ENCODE results near the gene ITGA2. TPM values are rescaled to one million over a fixed set of nuclear protein-coding genes. Genes with fewer than 3 reads are reported as not detected.

The ITGA2 gene
- total and polyA plus RNA-seq, 2 of the 8 experiments (the other 6 are each of a cell fraction or from before 2014, with no cell fraction given): 1.4 to 7.7 TPM

DNA sequence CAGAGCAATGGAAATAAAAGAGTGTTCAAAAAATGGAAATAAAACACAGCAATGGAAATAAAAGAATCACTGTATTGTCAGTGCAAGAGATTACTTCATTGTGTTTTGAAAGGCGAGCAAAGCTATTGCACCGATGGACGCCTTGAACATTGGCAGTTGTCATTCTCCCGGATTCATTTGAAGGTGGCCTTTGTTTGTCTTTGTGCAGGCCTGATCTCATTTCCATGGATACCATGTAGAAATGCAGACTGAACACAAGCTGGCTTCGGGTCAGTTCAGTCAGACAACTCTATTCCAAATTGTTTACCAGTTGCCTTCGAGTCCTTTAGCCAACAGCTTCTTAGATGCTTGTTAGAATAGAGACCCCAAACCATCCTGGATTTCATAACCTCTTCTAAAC, 8.3 kb downstream of the ITGA2 start (continued):
- TF ChIP-seq CHD7 (IDR thresholded peaks at IDR 0.05; ENCODE audit: insufficient replicate concordance, low read length): no peak
- TF ChIP-seq EP300 (IDR thresholded peaks at IDR 0.05; ENCODE audit: borderline replicate concordance in 1 of 2, low read depth in 2 of 2, low read length in 2 of 2): no peak
- no peak for TF ChIP-seq HDAC2 (IDR thresholded peaks at IDR 0.05; ENCODE audit: borderline replicate concordance in 1 of 2, low read depth in 2 of 2, low read length in 2 of 2)
- no peak for TF ChIP-seq CEBPB (IDR thresholded peaks at IDR 0.05; ENCODE audit: low read depth, low read length)
- TF ChIP-seq SIN3A (conservative IDR thresholded peaks at IDR 0.05 in 1 of 2, IDR thresholded peaks at IDR 0.05 in 1 of 2; ENCODE audit: low read depth in 1 of 2, low read length in 2 of 2): no peak
- no peak for TF ChIP-seq SRF (IDR thresholded peaks at IDR 0.05; ENCODE audit: low read depth, low read length)
- TF ChIP-seq POLR2AphosphoS5 (IDR thresholded peaks at IDR 0.05; ENCODE audit: low read depth, low read length): no peak

Measured in H1 (cell line).